ENCODE results near the gene RNF175.

RNF175 gene

GRCh38 chr4:153788051-153788412 lies 28.2 kb upstream of the RNF175 start:
- Histone ChIP-seq H2AFZ (ENCODE audit: low read length) (no peak overlapping the region), H3K27me3 (ENCODE audit: insufficient read depth, low read length, poor library complexity, severe bottlenecking) (no peaks in the 10 kb centered on the region), H3K36me3 (ENCODE audit: insufficient read depth, low read length) (no peaks in the 10 kb centered on the region), H3K79me2 (ENCODE audit: insufficient read depth, low read length) (no peaks in the 10 kb centered on the region), H3F3A (ENCODE audit: low read depth) (no peaks in the 10 kb centered on the region), H3K9me2 (replicated peaks; ENCODE audit: low read depth, low read length) (no peaks in the 10 kb centered on the region), H3K9ac (ENCODE audit: low read depth, low read length, poor library complexity, severe bottlenecking) (no peak overlapping the region), H3K4me1 (ENCODE audit: insufficient read depth, low read length, poor library complexity, severe bottlenecking) (no peaks in the 10 kb centered on the region), H4K20me1 (ENCODE audit: insufficient read depth, low read length, poor library complexity, severe bottlenecking) (no peaks in the 10 kb centered on the region), H3K4me3 (ENCODE audit: low read length, poor library complexity, severe bottlenecking) (no peak overlapping the region), H3K9me3 (ENCODE audit: insufficient read depth, low read depth, low read length) (no peaks in the 10 kb centered on the region), H3K4me2 (ENCODE audit: low read depth, low read length, poor library complexity, severe bottlenecking) (no peak overlapping the region)
- TF ChIP-seq, protein P1, sequence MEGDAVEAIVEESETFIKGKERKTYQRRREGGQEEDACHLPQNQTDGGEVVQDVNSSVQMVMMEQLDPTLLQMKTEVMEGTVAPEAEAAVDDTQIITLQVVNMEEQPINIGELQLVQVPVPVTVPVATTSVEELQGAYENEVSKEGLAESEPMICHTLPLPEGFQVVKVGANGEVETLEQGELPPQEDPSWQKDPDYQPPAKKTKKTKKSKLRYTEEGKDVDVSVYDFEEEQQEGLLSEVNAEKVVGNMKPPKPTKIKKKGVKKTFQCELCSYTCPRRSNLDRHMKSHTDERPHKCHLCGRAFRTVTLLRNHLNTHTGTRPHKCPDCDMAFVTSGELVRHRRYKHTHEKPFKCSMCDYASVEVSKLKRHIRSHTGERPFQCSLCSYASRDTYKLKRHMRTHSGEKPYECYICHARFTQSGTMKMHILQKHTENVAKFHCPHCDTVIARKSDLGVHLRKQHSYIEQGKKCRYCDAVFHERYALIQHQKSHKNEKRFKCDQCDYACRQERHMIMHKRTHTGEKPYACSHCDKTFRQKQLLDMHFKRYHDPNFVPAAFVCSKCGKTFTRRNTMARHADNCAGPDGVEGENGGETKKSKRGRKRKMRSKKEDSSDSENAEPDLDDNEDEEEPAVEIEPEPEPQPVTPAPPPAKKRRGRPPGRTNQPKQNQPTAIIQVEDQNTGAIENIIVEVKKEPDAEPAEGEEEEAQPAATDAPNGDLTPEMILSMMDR (conservative IDR thresholded peaks at IDR 0.05; ENCODE audit: low read length): no peak
- no peak for TF ChIP-seq EZH2phosphoT487 (IDR thresholded peaks at IDR 0.05; ENCODE audit: borderline replicate concordance)

DNA sequence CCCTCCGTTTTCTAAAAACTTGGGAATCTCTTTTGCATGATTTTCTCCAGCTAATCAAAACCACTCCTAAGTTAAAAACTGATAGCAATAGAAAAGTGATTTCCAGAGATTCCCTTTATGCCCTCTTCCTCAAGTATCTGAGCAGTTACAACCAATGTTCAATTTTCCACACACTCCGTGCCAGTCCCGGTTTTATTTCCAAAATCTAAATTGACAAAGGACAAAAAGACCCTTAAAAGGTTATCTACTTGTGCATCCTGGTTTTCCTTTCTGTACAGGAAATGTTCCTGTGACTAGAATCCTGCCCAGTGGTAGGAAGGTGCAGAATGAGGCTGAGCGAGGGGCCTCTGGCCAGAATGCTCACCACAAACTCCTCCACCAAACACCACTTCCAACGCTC lies 27.8 kb upstream of the RNF175 start:
- H3K4me3 ChIP-seq (ENCODE audit: low read length, poor library complexity, severe bottlenecking): no peak overlapping the region

GRCh38 chr4:153787061-153787560 lies 27.3 kb upstream of the RNF175 start:
- no peaks in the 10 kb centered on the region for H3K9me2 ChIP-seq (replicated peaks; ENCODE audit: low read depth, low read length)
- peaks cover 3% of the 10 kb centered on the region for H3K4me1 ChIP-seq (ENCODE audit: insufficient read depth, low read length, poor library complexity, severe bottlenecking)
- H3K4me3 ChIP-seq (ENCODE audit: low read length, poor library complexity, severe bottlenecking): no peak overlapping the region
- H3K79me2 ChIP-seq (ENCODE audit: insufficient read depth, low read length): no peaks in the 10 kb centered on the region
- H3K9ac ChIP-seq (ENCODE audit: low read depth, low read length, poor library complexity, severe bottlenecking): no peak overlapping the region
- no peak overlapping the region for H3K4me2 ChIP-seq (ENCODE audit: low read depth, low read length, poor library complexity, severe bottlenecking)
- H2AFZ ChIP-seq (ENCODE audit: low read length): no peak overlapping the region
- H3F3A ChIP-seq (ENCODE audit: low read depth): no peaks in the 10 kb centered on the region
- H4K20me1 ChIP-seq (ENCODE audit: insufficient read depth, low read length, poor library complexity, severe bottlenecking): no peaks in the 10 kb centered on the region
- no peaks in the 10 kb centered on the region for H3K27me3 ChIP-seq (ENCODE audit: insufficient read depth, low read length, poor library complexity, severe bottlenecking)
- TF ChIP-seq, protein P1 (conservative IDR thresholded peaks at IDR 0.05; ENCODE audit: low read length): no peak
- TF ChIP-seq EZH2phosphoT487 (IDR thresholded peaks at IDR 0.05; ENCODE audit: borderline replicate concordance): no peak
- no peaks in the 10 kb centered on the region for H3K36me3 ChIP-seq (ENCODE audit: insufficient read depth, low read length)
- H3K9me3 ChIP-seq (ENCODE audit: insufficient read depth, low read depth, low read length): no peaks in the 10 kb centered on the region

More for the DNA sequence above, 27.8 kb upstream of the RNF175 start:
- no peaks in the 10 kb centered on the region for H3K9me3 ChIP-seq (ENCODE audit: insufficient read depth, low read depth, low read length)
- no peaks in the 10 kb centered on the region for H4K20me1 ChIP-seq (ENCODE audit: insufficient read depth, low read length, poor library complexity, severe bottlenecking)
- H3K9me2 ChIP-seq (replicated peaks; ENCODE audit: low read depth, low read length): no peaks in the 10 kb centered on the region
- no peaks in the 10 kb centered on the region for H3K4me1 ChIP-seq (ENCODE audit: insufficient read depth, low read length, poor library complexity, severe bottlenecking)
- no peak overlapping the region for H2AFZ ChIP-seq (ENCODE audit: low read length)
- H3K9ac ChIP-seq (ENCODE audit: low read depth, low read length, poor library complexity, severe bottlenecking): no peak overlapping the region
- H3K79me2 ChIP-seq (ENCODE audit: insufficient read depth, low read length): no peaks in the 10 kb centered on the region
- H3K27me3 ChIP-seq (ENCODE audit: insufficient read depth, low read length, poor library complexity, severe bottlenecking): no peaks in the 10 kb centered on the region
- no peaks in the 10 kb centered on the region for H3K36me3 ChIP-seq (ENCODE audit: insufficient read depth, low read length)
- no peak overlapping the region for H3K4me2 ChIP-seq (ENCODE audit: low read depth, low read length, poor library complexity, severe bottlenecking)
- TF ChIP-seq, protein P1 (conservative IDR thresholded peaks at IDR 0.05; ENCODE audit: low read length): no peak
- no peaks in the 10 kb centered on the region for H3F3A ChIP-seq (ENCODE audit: low read depth)
